OCI-LY3 (cell line): ENCODE measurements around the gene ADM.

ENCODE experiments used
- EZH2phosphoT487 ChIP-seq: fragments of 200-600 bp; shearing (Covaris generic); IDR thresholded peaks from 2 replicates; pipeline ENCODE4 v1.6.1; 2018; ENCODE audit warnings: antibody characterized with exemption, mixed run types, low read depth
- TF ChIP-seq, protein P1 (sequence below): fragments of 200-600, 300-600 bp; sonication (generic); IDR thresholded peaks from 2 replicates; pipeline ENCODE4 v1.5.1; 2014; ENCODE audit warnings: antibody characterized with exemption, low read length, low read depth

DNA sequence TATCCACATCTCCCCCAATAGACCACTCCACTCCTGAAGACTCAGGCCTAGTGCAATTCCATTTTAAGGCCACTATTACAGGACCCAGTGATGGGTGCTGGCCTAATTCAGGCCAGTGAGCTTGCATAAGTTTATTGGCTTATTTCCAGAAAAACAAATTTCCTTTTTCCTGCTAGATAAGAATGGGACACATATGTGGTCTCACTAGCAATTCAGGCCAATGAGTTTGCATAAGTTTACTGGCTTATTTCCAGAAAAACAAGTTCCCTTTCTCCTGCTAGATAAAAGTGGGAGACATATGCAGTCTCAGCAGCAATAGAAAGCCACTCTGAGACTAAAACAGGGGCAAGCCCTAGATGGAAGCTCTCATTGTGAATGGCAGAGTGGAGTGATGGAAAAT, 22.4 kb downstream of the ADM start:
- TF ChIP-seq, protein P1, sequence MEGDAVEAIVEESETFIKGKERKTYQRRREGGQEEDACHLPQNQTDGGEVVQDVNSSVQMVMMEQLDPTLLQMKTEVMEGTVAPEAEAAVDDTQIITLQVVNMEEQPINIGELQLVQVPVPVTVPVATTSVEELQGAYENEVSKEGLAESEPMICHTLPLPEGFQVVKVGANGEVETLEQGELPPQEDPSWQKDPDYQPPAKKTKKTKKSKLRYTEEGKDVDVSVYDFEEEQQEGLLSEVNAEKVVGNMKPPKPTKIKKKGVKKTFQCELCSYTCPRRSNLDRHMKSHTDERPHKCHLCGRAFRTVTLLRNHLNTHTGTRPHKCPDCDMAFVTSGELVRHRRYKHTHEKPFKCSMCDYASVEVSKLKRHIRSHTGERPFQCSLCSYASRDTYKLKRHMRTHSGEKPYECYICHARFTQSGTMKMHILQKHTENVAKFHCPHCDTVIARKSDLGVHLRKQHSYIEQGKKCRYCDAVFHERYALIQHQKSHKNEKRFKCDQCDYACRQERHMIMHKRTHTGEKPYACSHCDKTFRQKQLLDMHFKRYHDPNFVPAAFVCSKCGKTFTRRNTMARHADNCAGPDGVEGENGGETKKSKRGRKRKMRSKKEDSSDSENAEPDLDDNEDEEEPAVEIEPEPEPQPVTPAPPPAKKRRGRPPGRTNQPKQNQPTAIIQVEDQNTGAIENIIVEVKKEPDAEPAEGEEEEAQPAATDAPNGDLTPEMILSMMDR, result no peak
- no peak for TF ChIP-seq EZH2phosphoT487
